ENCODE measurements around the gene RAB44. TPM values are rescaled to one million over a fixed set of nuclear protein-coding genes. Genes with fewer than 3 reads are reported as not detected.

The RAB44 gene
- total and polyA plus RNA-seq, 2 of the 4 experiments (the other 2 are of a cell fraction), result 0.03 TPM; not detected in 1

- H4K20me1 ChIP-seq (ENCODE audit: insufficient read depth, low read length), result no peaks in the 10 kb centered on the region
- WGBS, 2 experiments (ENCODE audit: extremely low coverage in 2 of 2, insufficient read length in 1 of 2), result 100% methylated on average over 1 of the region's 1 CpG; no CpG with 5 or more reads in 1 of the 2 experiments
- no peak overlapping the region for H4K8ac ChIP-seq (ENCODE audit: low read depth in 2 of 2, low read length in 2 of 2)
- no peak overlapping the region for H3K27ac ChIP-seq (ENCODE audit: insufficient read depth, low read length)
- ChIA-PET CTCF (no interaction called here), POLR2A (ENCODE audit: unreplicated experiment) (no interaction called here)
- in situ Hi-C loops (cut with MboI; ENCODE audit: low sequenced_read_pairs), result no loop called here
- ATAC-seq (ENCODE audit: low read depth) (no peak), DNase-seq (no peak)
- TF ChIP-seq POLR2A (IDR thresholded peaks at IDR 0.05; ENCODE audit: low read depth, low read length) (no peak), CEBPB (IDR thresholded peaks at IDR 0.05; ENCODE audit: low read depth, low read length) (no peak), NFE2L2 (IDR thresholded peaks at IDR 0.05; ENCODE audit: low read depth, low read length) (no peak), RCOR1 (IDR thresholded peaks at IDR 0.05; ENCODE audit: insufficient replicate concordance, low read length) (no peak), SMC3 (IDR thresholded peaks at IDR 0.05; ENCODE audit: low read depth, low read length) (no peak), MAZ (IDR thresholded peaks at IDR 0.05; ENCODE audit: borderline replicate concordance, low read depth, low read length) (no peak), MAFK (IDR thresholded peaks at IDR 0.05; ENCODE audit: low read depth, low read length) (no peak), CHD1 (IDR thresholded peaks at IDR 0.05; ENCODE audit: low read depth, low read length) (no peak), RFX5 (IDR thresholded peaks at IDR 0.05; ENCODE audit: low read depth, low read length) (no peak), MXI1 (IDR thresholded peaks at IDR 0.05; ENCODE audit: borderline replicate concordance, low read depth, low read length) (no peak), FOS (IDR thresholded peaks at IDR 0.05; ENCODE audit: low read depth, low read length) (no peak), BHLHE40 (IDR thresholded peaks at IDR 0.05; ENCODE audit: low read depth, low read length) (no peak), USF2 (IDR thresholded peaks at IDR 0.05; ENCODE audit: low read depth, low read length) (no peak), ELK1 (IDR thresholded peaks at IDR 0.05; ENCODE audit: borderline replicate concordance, low read depth, low read length) (no peak), RAD21 (IDR thresholded peaks at IDR 0.05; ENCODE audit: low read length) (no peak), CTCF (conservative IDR thresholded peaks at IDR 0.05; ENCODE audit: low read depth, low read length) (no peak)
- H3K4me1 ChIP-seq (ENCODE audit: control insufficient read depth, insufficient read depth, low read length), result peaks cover 4% of the 10 kb centered on the region
- no peak overlapping the region for H2AFZ ChIP-seq (replicated peaks; ENCODE audit: low read length, poor library complexity)
- no peak overlapping the region for H2BK5ac ChIP-seq (ENCODE audit: low read depth, low read length, poor library complexity, severe bottlenecking)
- intact Hi-C loops (cut with micrococcal nuclease), result no loop called here
- H3K4me3 ChIP-seq (ENCODE audit: insufficient read depth, low read depth, low read length), result no peak overlapping the region
- no peak overlapping the region for H2BK120ac ChIP-seq (ENCODE audit: low read depth, low read length)
- no TSS peak for BruUV-seq (replicated peaks)
- H4K91ac ChIP-seq (ENCODE audit: insufficient read depth, low read depth, low read length), result no peak overlapping the region
- H3K4me2 ChIP-seq (ENCODE audit: low read depth, low read length), result no peak overlapping the region
- no peak overlapping the region for H3K9ac ChIP-seq (ENCODE audit: low read depth, low read length)
- H3K14ac ChIP-seq (replicated peaks; ENCODE audit: low read depth, low read length), result no peak overlapping the region
- H2AK9ac ChIP-seq (replicated peaks; ENCODE audit: low read depth, low read length, poor library complexity), result no peak overlapping the region
- H3K36me3 ChIP-seq (ENCODE audit: control insufficient read depth, insufficient read depth, low read length), result no peaks in the 10 kb centered on the region
- H2AK5ac ChIP-seq (ENCODE audit: low read depth, low read length), result no peak overlapping the region
- no peak overlapping the region for H3K4ac ChIP-seq (ENCODE audit: low read depth, low read length)
- no peaks in the 10 kb centered on the region for H3K9me3 ChIP-seq (ENCODE audit: control insufficient read depth, insufficient read depth, low read length)
- H3K27me3 ChIP-seq (ENCODE audit: control insufficient read depth, insufficient read depth, low read length), result peaks cover 12% of the 10 kb centered on the region
- no peak overlapping the region for H3K18ac ChIP-seq (ENCODE audit: low read depth, low read length)
- dilution Hi-C loops (cut with HindIII; ENCODE audit: low sequenced_read_pairs, unreplicated experiment), result no loop called here
- H2BK15ac ChIP-seq (ENCODE audit: low read depth, low read length), result no peak overlapping the region
- H4K5ac ChIP-seq (ENCODE audit: low read depth, low read length), result no peak overlapping the region
- no peaks in the 10 kb centered on the region for H3K79me1 ChIP-seq (ENCODE audit: low read depth in 1 of 2, low read length in 2 of 2)
- H3K56ac ChIP-seq (ENCODE audit: extremely low read depth, insufficient read depth, low read length), result no peak overlapping the region
- H3K9me1 ChIP-seq (ENCODE audit: insufficient read depth, low read length), result peaks cover 8% of the 10 kb centered on the region
- H2BK20ac ChIP-seq (ENCODE audit: low read depth, low read length), result no peak overlapping the region
- no peak overlapping the region for H3K23ac ChIP-seq (ENCODE audit: low read depth, low read length)
Observed at GRCh38 chr6:36657271-36657670, 40.4 kb upstream of the RAB44 start.

Measured in IMR-90 (cell line).